Skin epidermis (tissue), 12 donors: ENCODE measurements around the gene SSX3.
"Not testable (repeated sequence)": the region's sequence is repeated elsewhere in the genome, so short reads cannot be mapped to it uniquely, and the experiment has no call there.

Experiments used
- H3K27ac ChIP-seq, 21 experiments: fragments of 200-600 bp; sonication (generic) in 11 of 21; one replicate each; pipeline ENCODE4 v1.5.0; 2020; ENCODE audit warnings: mild to moderate bottlenecking in 3 of 21, inconsistent platforms in 2 of 21, moderate library complexity in 2 of 21
- H3K4me3 ChIP-seq, 7 experiments: fragments of 200-600 bp; sonication (generic) in 2 of 7; one replicate each; pipeline ENCODE4 v1.5.0; 2020; ENCODE audit warnings: inconsistent platforms in 2 of 7, mild to moderate bottlenecking in 2 of 7, moderate library complexity in 1 of 7

The SSX3 gene

GRCh38 chrX:48356315-48357094 lies at the start of gene SSX3:
SSX3 (minus strand) TSS chrX:48356703; CDS start chrX:48355249, 1,454 bp downstream.
- not testable (repeated sequence) for H3K27ac ChIP-seq, H3K4me3 ChIP-seq

GRCh38 chrX:48397825-48398224 lies 41.3 kb upstream of the SSX3 start:
- H3K4me3 ChIP-seq = not testable (repeated sequence)

GRCh38 chrX:48396931-48397330 lies 40.4 kb upstream of the SSX3 start:
- H3K4me3 ChIP-seq = not testable (repeated sequence)

More at GRCh38 chrX:48397825-48398224, 41.3 kb upstream of the SSX3 start:
- H3K27ac ChIP-seq = not testable (repeated sequence)

GRCh38 chrX:48383239-48383638 lies 26.7 kb upstream of the SSX3 start, which contains the start of gene SSX4:
SSX4 (plus strand) TSS chrX:48383539; CDS start chrX:48384054, 515 bp downstream.
- not testable (repeated sequence) for H3K4me3 ChIP-seq, H3K27ac ChIP-seq

More at GRCh38 chrX:48396931-48397330, 40.4 kb upstream of the SSX3 start:
- H3K27ac ChIP-seq = not testable (repeated sequence)

- not testable (repeated sequence) for H3K27ac ChIP-seq, H3K4me3 ChIP-seq
Observed at GRCh38 chrX:48370408-48370807, 13.9 kb upstream of the SSX3 start.

- not testable (repeated sequence) for H3K4me3 ChIP-seq, H3K27ac ChIP-seq
Observed at GRCh38 chrX:48367717-48368408, 11.4 kb upstream of the SSX3 start.

GRCh38 chrX:48359281-48359680 lies 2.8 kb upstream of the SSX3 start:
- not testable (repeated sequence) for H3K27ac ChIP-seq, H3K4me3 ChIP-seq

- Histone ChIP-seq H3K27ac (no peak overlapping the region), H3K4me3 (no peak overlapping the region)
Observed at GRCh38 chrX:48357681-48358080, 1.2 kb upstream of the SSX3 start.

- not testable (repeated sequence) for H3K27ac ChIP-seq, H3K4me3 ChIP-seq
Observed at GRCh38 chrX:48346059-48346458, 10.4 kb downstream of the SSX3 start.

- not testable (repeated sequence) for H3K27ac ChIP-seq, H3K4me3 ChIP-seq
Observed at GRCh38 chrX:48313996-48314395, 42.5 kb downstream of the SSX3 start.

GRCh38 chrX:48306175-48306574 lies 50.3 kb downstream of the SSX3 start:
- no peak overlapping the region for H3K4me3 ChIP-seq
- no peak overlapping the region for H3K27ac ChIP-seq
